ENCODE data around the gene ACSM6. TPM values are rescaled to one million over a fixed set of nuclear protein-coding genes. Genes with fewer than 3 reads are reported as not detected.
"Not testable (repeated sequence)": the region's sequence is repeated elsewhere in the genome, so short reads cannot be mapped to it uniquely, and the experiment has no call there.

Gene ACSM6
- total RNA-seq, 4 donors from 2014 or later, result not detected

DNA sequence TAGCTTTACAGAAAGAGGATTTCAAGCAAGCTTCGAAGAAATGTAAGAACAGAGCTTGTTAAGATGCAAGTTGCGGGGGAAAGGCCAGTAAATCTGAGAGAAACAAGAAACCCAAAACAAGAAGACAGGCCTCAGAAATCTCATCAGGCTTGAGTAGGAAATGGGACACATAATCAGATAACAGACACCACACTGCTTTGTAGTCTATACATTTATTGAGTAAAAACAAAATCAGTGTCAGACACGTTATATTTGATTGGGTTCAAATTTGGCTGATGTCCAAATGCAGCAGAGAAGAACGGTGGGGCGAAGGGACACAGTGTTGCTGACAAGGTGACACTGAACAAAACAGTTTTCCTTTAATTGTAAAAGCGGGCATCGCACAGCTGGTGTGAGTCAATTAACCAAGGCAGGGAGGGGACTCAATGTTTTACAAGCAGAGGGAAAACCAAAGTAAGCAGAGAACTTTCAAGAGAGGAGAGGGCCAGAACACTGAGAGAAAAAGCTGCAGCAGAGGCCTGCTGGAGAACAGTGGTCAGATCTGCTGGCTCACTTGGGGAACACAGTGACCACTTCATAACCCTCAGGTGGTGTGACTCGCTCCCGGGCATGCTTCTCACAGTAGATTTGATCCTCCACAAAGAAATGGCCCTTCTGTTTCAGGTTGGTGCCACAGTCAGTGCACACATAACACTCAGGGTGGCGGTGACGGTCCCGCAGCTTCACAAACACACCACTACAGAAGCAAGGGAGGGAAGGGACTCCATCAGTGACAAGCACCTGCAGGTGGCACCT lies 43.5 kb downstream of the ACSM6 start:
- Histone ChIP-seq H3K27ac (peak overlapping the region in 1 of 4 donors; percentile 41), H3K27me3 (no peaks in the 10 kb centered on the region), H3K4me1 (peaks cover 0 to 13% of the 10 kb centered on the region in 2 donors), H3K4me3 (no peak overlapping the region), H3K36me3 (peaks cover 10 to 85% of the 10 kb centered on the region in 2 donors), H3K9me3 (no peaks in the 10 kb centered on the region)
- intact Hi-C loops (cut with DNase I; ENCODE audit: low total_unique reads), result no loop called here
- no peak for DNase-seq
- in situ Hi-C loops (cut with MboI; ENCODE audit: low sequenced_read_pairs in 4 of 4), result loop anchor here in 1 of 4 donors (25.0 kb wide), 1 partner anchor 375 kb away; no protein-coding TSS in a partner anchor
- no peak for ATAC-seq
- TF ChIP-seq POLR2A (IDR thresholded peaks at IDR 0.05), result no peak
- TF ChIP-seq, protein P1, sequence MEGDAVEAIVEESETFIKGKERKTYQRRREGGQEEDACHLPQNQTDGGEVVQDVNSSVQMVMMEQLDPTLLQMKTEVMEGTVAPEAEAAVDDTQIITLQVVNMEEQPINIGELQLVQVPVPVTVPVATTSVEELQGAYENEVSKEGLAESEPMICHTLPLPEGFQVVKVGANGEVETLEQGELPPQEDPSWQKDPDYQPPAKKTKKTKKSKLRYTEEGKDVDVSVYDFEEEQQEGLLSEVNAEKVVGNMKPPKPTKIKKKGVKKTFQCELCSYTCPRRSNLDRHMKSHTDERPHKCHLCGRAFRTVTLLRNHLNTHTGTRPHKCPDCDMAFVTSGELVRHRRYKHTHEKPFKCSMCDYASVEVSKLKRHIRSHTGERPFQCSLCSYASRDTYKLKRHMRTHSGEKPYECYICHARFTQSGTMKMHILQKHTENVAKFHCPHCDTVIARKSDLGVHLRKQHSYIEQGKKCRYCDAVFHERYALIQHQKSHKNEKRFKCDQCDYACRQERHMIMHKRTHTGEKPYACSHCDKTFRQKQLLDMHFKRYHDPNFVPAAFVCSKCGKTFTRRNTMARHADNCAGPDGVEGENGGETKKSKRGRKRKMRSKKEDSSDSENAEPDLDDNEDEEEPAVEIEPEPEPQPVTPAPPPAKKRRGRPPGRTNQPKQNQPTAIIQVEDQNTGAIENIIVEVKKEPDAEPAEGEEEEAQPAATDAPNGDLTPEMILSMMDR (IDR thresholded peaks at IDR 0.05 in 4 of 5, conservative IDR thresholded peaks at IDR 0.05 in 1 of 5), result no peak

DNA sequence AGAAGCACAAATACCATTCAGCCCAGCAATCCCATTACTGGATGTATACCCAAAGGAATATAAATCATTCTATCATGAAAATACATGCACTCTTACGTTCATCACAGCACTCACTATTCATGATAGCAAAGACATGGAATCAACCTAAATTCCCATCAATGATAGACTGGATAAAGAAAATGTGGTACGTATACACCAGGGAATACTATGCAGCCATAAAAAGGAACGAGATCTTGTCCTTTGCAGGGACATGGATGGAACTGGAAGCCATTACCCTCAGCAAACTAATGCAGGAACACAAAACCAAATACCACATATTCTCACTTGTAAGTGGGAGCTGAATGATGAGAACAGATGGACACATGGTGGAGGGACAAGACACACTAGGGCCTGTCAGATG lies 46.1 kb downstream of the ACSM6 start:
- H3K27ac ChIP-seq; H3K27me3 ChIP-seq; intact Hi-C loops (cut with DNase I; ENCODE audit: low total_unique reads); DNase-seq; ATAC-seq; H3K9me3 ChIP-seq; H3K4me3 ChIP-seq: not testable (repeated sequence)
- in situ Hi-C loops (cut with MboI; ENCODE audit: low sequenced_read_pairs in 4 of 4), result loop anchor here in 3 of 4 donors (5.0 to 25.0 kb wide), 3 partner anchors 122 to 372 kb away; no protein-coding TSS in a partner anchor
- Histone ChIP-seq H3K4me1 (peaks cover 5 to 27% of the 10 kb centered on the region in 2 donors), H3K36me3 (peaks cover 10 to 83% of the 10 kb centered on the region in 2 donors)

DNA sequence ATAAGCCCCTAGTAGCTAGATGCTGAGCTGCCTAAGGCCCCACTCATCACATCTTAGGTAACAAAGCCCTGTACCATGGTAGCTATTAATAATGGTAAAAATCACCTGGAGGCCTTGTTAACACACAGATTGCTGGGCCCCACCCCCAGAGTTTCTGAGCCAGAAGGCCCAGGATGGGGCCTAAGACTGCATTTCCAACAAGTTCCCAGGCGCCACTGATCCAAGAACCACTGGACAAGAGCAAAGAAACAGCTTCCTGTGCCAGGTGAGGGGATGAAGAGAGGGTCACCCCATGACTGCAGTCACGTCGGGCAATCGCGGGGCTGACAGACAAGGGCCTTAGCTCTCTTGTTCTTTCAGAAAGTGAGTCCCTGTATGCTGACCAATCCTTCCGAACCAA lies 46.8 kb downstream of the ACSM6 start:
- H3K36me3 ChIP-seq, result peaks cover 10 to 85% of the 10 kb centered on the region in 2 donors
- in situ Hi-C loops (cut with MboI; ENCODE audit: low sequenced_read_pairs in 4 of 4), result loop anchor here in 3 of 4 donors (5.0 to 25.0 kb wide), 3 partner anchors 121 to 371 kb away; no protein-coding TSS in a partner anchor

DNA sequence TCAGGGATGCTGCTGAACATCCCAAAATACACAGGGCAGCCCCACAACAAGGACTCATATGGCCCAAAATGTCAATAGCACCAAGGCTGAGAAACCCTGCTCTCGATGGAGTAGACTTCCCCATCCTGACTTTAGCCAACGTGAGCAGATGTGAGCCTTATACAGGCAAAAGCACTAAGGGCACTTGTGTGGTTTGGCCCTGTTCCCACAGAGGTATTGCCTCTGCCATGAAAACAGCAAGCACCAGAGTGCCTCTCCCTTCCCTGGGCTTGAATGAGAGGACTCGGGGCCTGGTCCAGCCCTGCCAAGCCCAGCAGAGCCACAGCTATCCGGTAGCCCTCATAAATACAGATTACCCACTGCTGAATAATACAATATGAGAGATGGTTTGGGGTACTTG lies 47.5 kb downstream of the ACSM6 start:
- Histone ChIP-seq H3K4me3 (no peak overlapping the region), H3K9me3 (no peaks in the 10 kb centered on the region), H3K4me1 (peaks cover 5 to 28% of the 10 kb centered on the region in 2 donors), H3K36me3 (peaks cover 10 to 83% of the 10 kb centered on the region in 2 donors), H3K27me3 (no peaks in the 10 kb centered on the region), H3K27ac (no peak overlapping the region)
- in situ Hi-C loops (cut with MboI; ENCODE audit: low sequenced_read_pairs in 4 of 4), result loop anchor here in 3 of 4 donors (5.0 to 25.0 kb wide), 3 partner anchors 121 to 371 kb away; no protein-coding TSS in a partner anchor
- ATAC-seq (no peak), DNase-seq (no peak)
- TF ChIP-seq, protein P1 (IDR thresholded peaks at IDR 0.05 in 4 of 5, conservative IDR thresholded peaks at IDR 0.05 in 1 of 5), result no peak
- TF ChIP-seq POLR2A (IDR thresholded peaks at IDR 0.05), result no peak
- intact Hi-C loops (cut with DNase I; ENCODE audit: low total_unique reads), result no loop called here

More for the DNA sequence above, 46.8 kb downstream of the ACSM6 start:
- DNase-seq (no peak), ATAC-seq (no peak)
- no peak for TF ChIP-seq POLR2A (IDR thresholded peaks at IDR 0.05)
- TF ChIP-seq, protein P1 (IDR thresholded peaks at IDR 0.05 in 4 of 5, conservative IDR thresholded peaks at IDR 0.05 in 1 of 5), result no peak
- Histone ChIP-seq H3K9me3 (no peaks in the 10 kb centered on the region), H3K4me3 (no peak overlapping the region), H3K27me3 (no peaks in the 10 kb centered on the region), H3K4me1 (peaks cover 5 to 24% of the 10 kb centered on the region in 2 donors), H3K27ac (no peak overlapping the region)
- intact Hi-C loops (cut with DNase I; ENCODE audit: low total_unique reads), result no loop called here
